HG02588 (cell line): ENCODE measurements around the gene STIM2.

Source experiments
- ATAC-seq: cut with Tn5 transposase; IDR thresholded peaks from one replicate; pipeline ENCODE4 v1.9.1; 2021; ENCODE audit warnings: mild to moderate bottlenecking, moderate library complexity; ENCODE audit not compliant: unreplicated experiment

STIM2 gene

DNA sequence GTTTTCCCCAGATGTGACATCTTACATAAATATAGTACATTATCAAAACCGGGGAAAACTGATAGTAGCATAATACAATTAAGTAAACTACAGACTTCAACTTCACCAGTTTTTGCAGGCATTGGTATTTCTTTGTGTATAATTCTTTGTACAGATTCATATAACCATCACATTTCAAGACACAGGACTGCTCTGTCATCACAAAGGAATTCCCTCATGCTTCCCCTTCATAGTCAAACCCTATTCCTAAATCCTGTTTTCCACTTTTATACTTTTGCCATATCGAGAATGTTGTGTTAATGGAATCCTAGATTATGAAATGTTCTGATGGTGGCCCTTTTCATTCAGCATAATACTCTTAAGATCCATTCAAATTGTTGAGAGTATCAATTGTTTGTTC lies 36.0 kb downstream of the STIM2 start:
- ATAC-seq, result no peak

GRCh38 chr4:26899991-26900390 lies 39.4 kb downstream of the STIM2 start:
- no peak for ATAC-seq

DNA sequence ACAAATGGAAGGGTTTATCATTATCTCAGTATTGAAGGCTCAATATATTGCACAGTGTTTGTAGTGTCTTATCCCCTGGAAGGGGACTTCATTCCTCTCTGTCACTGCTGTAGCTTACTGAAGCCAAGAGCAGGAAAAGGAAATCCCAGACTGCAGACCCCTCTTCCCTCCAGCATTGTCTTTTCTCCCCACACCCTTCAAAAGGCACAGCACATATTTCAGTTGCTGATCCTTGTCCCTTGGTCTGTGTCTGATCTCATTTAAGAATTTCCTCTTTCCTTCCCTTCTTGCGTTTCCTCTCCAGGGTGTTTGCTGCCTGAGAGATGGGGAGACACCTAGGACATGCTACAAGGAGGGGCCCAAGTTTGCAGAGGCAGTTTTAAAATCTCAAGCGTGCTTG lies 40.1 kb downstream of the STIM2 start:
- ATAC-seq, result no peak

- no peak for ATAC-seq
Observed at GRCh38 chr4:26905172-26905571, 44.5 kb downstream of the STIM2 start.

- ATAC-seq, result no peak
Observed at GRCh38 chr4:26907731-26908599, 47.3 kb downstream of the STIM2 start.

DNA sequence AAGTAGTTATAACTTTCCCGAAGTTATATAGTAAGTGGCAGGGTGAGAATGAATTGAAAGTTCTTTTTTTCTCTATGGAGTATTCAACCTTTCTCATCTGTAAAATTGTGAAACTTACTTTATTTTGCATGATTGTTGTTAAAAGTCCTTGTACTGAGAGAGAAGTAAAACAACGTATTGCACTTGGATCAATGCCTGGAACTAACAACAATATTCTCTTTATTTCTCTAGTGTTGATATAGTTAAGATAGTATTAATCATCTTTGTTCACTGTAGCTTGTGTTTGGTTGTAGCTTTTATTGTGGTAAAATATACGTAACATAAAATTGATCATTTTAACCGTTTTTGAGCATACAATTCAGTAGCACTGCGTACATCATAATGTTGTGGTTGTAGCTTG lies 48.7 kb downstream of the STIM2 start:
- ATAC-seq, result no peak

DNA sequence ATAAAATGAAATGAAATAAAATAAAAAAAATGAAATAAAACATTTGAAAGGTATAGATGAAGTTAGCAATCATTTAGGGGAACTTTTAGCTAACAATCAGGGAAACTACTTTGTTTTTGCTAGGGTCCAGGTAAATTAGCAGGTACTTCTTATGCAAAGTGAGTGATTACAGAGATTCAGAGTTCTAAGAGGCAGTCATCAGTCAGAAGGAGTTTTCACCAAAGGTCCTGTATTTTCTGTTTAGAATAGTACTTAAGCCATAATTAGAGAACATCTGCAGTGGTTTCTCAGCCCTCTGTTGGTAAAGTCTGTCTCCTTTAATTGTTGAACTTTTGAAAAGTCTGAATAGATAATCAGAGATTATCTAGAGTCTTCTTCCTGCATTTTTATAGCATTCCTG lies 50.6 kb downstream of the STIM2 start:
- ATAC-seq, result no peak

- no peak for ATAC-seq
Observed at GRCh38 chr4:26912069-26912468, 51.4 kb downstream of the STIM2 start.

DNA sequence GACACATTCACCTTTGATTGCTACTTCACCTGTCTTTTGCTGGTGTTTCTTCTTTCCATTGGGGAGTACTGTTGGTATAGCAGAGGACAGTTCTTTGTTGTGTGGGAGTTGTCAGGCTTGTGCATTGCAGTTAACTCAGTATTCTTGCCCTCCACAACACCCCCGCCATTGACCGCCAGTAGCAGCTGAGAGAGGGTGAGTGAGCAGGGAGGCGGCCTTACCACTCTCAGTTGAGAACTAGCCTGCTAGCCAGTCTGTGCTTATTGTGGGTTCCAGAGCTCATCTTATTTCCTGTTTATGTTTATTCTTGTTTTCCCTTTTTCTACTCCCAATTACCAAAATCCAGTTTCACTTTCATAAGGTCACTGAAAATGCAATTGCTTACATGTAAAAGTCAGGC lies 52.2 kb downstream of the STIM2 start:
- no peak for ATAC-seq

DNA sequence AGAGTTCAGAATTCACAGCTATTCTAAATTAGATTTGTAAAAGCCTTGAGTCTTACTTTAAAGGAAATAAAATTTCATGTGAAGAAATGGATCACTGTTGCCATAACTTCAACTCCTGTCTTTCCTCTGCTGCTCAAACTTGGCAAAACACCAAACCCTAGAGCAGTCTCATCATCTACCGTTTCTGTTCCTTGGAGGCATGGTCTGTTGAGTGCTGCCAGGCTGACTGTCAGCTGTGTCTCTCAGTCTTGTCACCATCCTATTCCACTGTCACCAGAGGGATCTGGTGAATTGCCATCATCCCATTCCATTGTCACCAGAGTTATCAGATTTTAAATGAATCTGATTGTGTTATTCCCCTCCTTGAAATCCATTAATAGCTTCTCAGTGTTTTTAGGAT lies 55.6 kb downstream of the STIM2 start:
- no peak for ATAC-seq

GRCh38 chr4:26930964-26931363 lies 70.3 kb downstream of the STIM2 start:
- no peak for ATAC-seq

- ATAC-seq, result no peak
Observed at GRCh38 chr4:26931451-26931850, 70.8 kb downstream of the STIM2 start.

GRCh38 chr4:26931966-26932365 lies 71.3 kb downstream of the STIM2 start:
- no peak for ATAC-seq

DNA sequence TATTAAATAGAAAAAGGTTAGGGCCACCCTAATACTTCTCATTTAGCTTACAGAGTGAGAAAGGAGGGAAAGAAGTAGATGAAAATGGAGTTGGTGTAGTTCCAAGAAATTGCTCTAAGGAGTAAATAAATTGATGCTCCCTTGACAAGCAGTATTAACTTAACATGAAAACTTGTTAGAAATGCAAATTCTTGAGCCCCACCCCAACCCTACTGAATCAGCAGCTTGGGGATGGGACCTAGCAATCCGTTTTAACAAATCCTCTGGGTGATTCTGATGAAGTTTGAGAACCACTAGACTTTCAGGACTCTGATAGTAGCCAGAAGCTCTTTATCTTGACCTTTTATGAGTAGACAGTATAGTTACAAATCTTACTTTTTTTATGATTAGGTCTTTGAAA lies 74.8 kb downstream of the STIM2 start:
- no peak for ATAC-seq

GRCh38 chr4:26936284-26937065 lies 75.8 kb downstream of the STIM2 start:
- no peak for ATAC-seq

DNA sequence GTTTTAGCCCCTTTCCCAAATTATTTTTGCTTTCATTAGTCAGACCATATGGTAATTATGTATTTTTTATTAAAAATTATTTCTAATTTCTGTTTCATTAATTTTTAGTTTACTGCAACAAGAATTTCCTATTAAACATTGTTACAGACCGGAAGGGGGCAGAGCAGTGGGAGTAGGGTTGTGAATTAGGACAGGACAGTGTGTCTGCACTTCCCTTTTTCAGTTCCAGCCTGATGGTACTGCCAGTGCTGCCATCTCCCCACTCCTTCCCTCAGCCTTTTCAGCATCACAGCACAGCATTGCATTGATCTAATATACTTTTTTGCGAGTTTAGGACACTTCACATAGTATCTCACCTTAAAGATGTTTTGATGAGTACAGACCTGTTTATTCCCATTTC lies 76.5 kb downstream of the STIM2 start:
- ATAC-seq, result peak; percentile 92

DNA sequence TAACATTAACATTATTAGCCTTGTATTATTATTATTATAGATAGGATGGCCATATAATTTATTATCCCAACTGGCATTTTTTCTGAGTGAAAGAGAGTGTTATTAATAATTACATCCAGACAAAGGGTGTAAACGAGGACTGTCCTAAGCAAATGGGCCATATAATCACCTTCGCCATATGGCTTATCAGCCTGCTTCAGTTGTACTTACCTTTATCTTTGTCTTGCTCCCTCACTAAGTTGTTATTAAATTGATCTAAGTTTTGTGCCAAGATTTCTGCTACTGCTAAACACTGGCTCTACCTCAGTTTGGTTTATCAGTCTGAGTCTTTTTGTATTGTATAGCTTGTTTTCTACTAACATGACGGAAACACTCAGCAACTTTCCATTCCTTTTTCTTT lies 76.9 kb downstream of the STIM2 start:
- ATAC-seq, result no peak

DNA sequence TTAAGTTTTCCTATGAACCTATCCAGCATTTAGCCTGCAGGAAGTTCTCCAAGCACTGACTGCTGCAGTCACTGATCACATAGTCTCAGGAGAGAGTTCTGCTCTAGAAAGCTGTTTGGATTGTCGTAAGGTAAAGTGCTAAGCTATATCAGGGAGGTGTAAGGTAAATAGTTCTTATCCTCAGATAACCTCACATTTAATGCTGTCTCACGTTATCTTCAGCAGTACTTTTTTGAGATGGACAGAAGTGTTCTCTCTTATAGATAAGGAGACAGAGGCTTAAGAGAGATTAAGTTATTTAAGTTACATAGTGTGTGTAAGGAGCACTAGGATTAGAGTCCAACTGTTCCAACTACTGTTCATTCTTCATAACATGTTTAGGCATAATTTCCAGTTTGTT lies 77.9 kb downstream of the STIM2 start:
- no peak for ATAC-seq

DNA sequence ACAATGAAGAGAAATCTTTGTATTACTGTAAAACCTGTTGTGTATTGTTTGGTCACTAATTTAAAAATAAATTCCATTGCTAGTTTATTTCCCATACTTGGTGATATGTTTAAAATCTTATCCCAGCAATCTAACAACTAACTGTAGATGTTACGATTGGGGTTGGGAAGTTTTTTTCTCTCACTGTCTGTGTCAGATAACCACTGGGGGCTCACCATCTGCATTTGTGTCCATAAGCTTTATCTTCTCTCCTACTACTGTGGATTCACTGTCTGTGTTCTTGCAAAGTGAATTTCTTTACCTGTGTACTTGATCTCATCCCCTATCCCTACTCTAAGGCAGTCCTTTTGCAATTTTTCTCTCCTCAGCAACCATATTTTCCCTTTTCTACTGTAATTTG lies 81.3 kb downstream of the STIM2 start:
- ATAC-seq, result no peak

GRCh38 chr4:26942871-26943270 lies 82.2 kb downstream of the STIM2 start:
- no peak for ATAC-seq

- no peak for ATAC-seq
Observed at GRCh38 chr4:26943391-26943790, 82.8 kb downstream of the STIM2 start.

- ATAC-seq, result no peak
Observed at GRCh38 chr4:26945794-26946193, 85.2 kb downstream of the STIM2 start.
